NOMO-1 treated with dmso at 0.1 percent for 144 hours (cell line): ENCODE results near the gene RITA1.

Experiments
- DNase-seq: peaks from one replicate; lab custom pipeline; 2025; ENCODE audit not compliant: unreplicated experiment; lab: John Stamatoyannopoulos, UW

The RITA1 gene

GRCh38 chr12:113227686-113228391, 42.3 kb downstream of the RITA1 start:
- DNase-seq, result no peak

- no peak for DNase-seq
Measured at GRCh38 chr12:113228394-113229028, 43.0 kb downstream of the RITA1 start.

GRCh38 chr12:113230315-113231234, 45.1 kb downstream of the RITA1 start:
- no peak for DNase-seq

GRCh38 chr12:113231235-113232088, 45.9 kb downstream of the RITA1 start:
- DNase-seq, result no peak

- DNase-seq, result no peak
Measured at GRCh38 chr12:113232089-113232839, 46.7 kb downstream of the RITA1 start.

- peak; percentile 91 for DNase-seq
Measured at GRCh38 chr12:113232840-113233585, 47.5 kb downstream of the RITA1 start.

GRCh38 chr12:113233967-113234366, 48.4 kb downstream of the RITA1 start:
- no peak for DNase-seq

- DNase-seq, result no peak
Measured at GRCh38 chr12:113234483-113234882, 49.0 kb downstream of the RITA1 start.

- DNase-seq, result no peak
Measured at GRCh38 chr12:113235976-113236375, 50.5 kb downstream of the RITA1 start.

GRCh38 chr12:113236539-113237399, 51.2 kb downstream of the RITA1 start:
- DNase-seq, result no peak

GRCh38 chr12:113237748-113238147, 52.2 kb downstream of the RITA1 start:
- no peak for DNase-seq

- DNase-seq, result no peak
Measured at GRCh38 chr12:113238309-113238708, 52.8 kb downstream of the RITA1 start.

GRCh38 chr12:113239288-113239771, 53.8 kb downstream of the RITA1 start:
- no peak for DNase-seq

GRCh38 chr12:113239811-113240331, 54.4 kb downstream of the RITA1 start:
- no peak for DNase-seq

- DNase-seq, result peak; percentile 58
Measured at GRCh38 chr12:113240395-113240794, 54.9 kb downstream of the RITA1 start.

GRCh38 chr12:113241191-113242025, 55.9 kb downstream of the RITA1 start:
- DNase-seq, result no peak
